Measurements from ENCODE around the gene H2BK1.

Gene H2BK1

DNA sequence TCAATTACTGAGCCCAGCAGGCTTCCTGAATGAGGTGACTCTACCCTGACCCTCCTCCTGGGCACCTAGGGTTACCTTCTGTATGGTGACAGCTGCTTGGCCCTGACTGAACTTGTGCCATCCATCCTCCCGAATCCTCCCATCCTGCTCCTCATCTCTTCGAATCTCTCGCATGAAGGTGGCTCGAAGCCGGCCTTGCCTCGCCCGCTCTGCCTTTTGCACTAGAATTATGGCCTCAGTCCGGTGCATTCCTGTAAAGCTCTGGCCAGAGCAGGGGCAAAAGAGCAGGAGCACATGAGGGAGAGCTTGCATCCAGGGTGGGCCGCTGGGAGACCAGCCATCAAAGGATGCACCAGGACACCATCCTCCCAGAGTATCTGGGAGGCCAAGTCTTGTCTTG lies 7.5 kb downstream of the H2BK1 start:
- DNase-seq (ENCODE audit: low read depth): no peak

DNA sequence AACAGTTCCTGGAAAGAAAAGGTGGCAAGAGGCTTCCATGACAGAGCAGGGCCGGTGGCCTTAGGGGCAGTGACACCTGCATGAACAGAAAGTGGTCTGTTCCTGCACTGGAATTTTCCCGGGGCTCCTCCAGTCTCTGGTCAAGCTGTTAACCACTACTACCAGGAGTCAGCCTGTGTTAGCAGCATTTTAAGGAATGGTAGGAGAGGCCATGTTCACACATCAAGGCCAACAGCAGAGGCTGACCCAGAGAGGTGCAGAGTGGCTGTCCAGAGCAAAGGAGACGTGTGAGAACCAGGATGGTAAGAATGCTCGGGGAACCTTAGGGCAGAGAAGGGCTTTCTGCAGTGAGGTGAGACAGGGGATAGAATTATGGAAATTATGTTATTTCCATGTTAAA lies 8.5 kb downstream of the H2BK1 start:
- no peak for DNase-seq (ENCODE audit: low read depth)

DNA sequence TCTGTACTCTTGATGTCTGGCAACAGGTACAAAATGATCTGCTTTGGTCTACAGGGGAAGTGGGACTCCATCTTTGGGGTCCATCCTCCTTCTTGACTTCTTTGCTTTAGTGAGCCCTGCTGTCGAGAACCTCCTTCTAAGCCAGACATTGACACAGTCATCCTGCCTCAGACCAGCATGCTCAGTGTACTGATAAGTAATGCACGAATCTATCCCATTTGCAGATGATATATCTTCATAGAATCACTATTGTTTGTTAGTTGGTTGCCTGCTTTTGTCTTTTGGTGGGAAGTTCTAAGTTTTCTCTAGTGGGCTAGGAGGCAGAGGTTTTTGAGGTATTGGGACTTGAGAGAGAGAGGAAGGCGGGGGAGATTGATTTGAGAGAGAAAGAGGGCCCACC lies 8.9 kb downstream of the H2BK1 start:
- no peak for DNase-seq (ENCODE audit: low read depth)

DNA sequence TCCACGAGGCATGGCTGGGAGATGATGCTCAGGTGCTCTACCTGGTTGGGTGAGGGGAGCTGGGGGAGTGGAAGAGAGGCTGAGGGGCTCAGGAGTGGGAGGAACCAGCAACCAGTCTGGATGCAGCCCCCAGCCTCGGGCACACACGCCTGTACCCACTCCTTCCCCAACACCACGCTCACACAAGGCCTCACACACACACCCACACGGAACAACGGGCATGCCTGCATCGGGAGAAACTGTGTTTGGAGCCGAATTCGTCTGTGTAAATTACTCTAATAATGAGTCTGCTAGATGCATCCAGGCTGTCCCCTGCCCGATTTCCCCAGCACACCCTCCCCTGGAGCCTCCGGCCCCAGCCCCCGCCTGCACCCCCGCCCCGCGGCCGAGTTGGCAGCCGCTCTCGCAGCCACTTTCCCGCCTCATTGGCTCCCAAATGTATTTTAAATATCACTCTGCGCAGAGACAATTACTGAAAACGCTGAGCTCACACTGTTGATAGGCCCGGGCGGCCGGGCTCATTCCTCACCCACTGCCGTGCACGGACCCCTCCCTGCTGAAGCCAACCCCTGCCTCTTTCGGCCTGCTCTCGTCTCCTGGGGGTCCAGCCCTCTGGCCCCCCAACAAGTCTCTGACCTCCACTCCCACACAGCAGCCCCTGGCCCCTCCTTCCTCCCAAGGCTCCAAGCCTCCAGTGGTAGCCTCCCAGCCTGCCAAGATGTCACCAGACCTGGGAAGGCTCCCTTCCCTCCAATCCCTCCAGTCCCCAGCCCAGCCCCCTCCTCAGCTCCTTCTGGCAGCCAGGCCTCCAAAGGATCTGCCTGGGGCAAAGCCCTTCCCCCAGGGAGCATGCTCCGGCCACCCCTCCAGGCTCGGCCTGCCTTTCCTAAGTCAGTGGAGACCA lies 11.1 kb downstream of the H2BK1 start:
- no peak for DNase-seq (ENCODE audit: low read depth)

DNA sequence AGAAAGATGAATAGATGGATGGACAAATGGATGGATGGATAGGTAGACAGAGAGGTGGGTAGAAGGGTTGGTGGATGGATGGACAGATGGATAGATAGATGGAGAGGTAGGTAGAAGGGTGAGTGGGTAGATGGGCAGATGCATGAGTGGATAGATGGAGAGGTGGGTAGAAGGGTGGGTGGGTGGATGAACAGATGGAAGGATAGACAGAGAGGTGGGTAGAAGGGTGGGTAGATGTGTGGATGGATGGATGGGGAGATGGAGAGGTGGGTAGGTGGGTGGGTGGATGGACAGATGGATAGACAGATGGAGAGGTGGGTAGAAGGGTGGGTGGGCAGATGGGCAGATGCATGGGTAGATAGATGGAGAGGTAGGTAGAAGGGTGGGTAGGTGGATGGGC lies 12.4 kb downstream of the H2BK1 start:
- DNase-seq (ENCODE audit: low read depth): no peak

DNA sequence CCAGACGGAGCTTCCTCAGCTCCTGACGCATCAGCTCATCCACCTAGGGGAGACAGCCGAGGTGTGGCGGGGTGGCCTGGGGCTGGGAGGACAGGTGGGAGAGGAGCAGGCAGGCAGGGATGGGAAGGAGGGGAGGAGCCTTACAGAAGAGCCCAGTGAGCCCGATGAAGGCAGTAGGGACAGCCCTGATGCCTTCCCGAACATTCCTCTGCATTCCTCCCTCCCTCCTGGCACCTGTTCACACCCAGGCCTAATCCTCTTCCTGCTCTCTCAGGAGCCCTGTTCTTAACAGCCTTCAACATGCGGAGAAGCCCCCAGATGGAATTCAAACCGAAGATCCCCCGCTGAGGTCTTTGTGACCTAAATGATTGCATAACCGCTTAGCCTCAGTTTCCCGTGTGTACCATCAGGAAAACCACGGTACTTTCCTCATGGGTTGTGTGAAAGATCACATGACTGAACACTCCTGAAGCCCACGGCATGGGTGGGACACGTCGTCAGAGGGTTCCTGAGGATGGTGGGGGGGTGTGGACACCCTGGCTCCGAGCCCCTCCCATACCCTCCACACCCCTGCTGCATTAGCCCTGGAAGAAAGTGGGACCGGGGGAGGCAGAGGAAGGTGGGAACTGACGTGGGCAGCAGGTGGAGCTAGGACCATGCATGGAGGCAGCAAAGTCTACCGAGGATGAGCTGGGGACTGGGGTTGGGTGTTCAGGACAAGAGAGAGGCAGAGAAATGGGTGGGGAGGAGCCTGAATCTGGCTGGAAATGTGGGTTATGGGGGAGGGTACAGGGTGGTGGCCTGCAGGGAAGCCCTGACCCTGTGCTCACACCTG lies 14.5 kb downstream of the H2BK1 start:
- DNase-seq (ENCODE audit: low read depth): no peak

DNA sequence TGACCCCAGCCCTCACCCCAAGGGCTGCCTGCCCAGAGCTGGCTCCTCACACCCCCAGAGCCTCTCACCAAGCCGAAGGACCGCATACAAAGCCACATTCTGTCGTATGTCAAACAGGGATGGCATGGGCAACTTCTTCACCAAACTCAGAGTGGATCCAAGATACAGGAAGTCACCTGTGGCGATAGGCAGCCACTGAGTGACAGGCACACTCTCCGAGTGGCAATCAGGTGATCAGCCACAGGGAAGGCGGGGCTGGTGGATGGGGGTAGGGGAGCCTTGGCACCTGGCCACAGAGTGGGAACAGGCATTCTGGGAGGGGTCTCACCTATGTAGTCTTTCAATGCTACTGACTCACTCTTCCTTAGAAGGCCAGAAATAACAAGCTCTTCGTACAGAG lies 16.1 kb downstream of the H2BK1 start:
- no peak for DNase-seq (ENCODE audit: low read depth)

DNA sequence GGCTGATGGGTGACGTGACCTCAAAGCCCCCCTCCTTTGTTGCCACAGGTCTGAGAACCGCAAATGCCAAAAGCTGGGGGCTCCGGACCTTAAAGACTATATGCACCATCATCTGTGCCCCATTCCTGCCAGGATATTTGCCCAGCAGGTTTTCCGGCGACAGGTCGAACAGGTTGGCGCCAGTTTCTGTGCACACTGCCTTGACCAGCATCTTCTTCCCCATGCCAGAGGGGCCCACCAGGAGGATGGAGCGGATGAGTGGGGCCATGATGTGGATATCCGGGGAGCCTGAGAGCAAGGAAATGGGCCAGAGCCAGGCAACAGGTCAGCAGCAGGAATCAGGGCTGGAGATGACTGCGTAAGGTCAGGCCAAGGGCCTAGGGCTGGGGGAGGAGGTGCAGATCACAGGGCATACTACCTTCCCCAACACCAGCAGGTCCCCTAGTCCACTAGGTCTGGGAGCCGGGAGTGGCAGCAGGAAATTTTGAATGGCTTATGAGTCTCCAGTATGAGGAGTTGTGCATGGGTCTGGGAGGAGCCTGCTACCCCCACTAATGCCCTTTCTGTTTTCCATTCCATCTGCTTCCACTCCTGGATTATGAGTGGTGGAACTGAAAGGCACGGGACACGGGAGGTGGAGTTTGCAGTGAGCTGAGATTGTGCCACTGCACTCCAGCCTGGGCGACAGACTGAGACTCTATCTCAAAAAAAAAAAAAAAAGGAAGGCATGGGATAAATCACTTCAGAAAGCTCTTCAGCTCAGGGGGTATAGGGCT lies 16.9 kb downstream of the H2BK1 start:
- no peak for DNase-seq (ENCODE audit: low read depth)

DNA sequence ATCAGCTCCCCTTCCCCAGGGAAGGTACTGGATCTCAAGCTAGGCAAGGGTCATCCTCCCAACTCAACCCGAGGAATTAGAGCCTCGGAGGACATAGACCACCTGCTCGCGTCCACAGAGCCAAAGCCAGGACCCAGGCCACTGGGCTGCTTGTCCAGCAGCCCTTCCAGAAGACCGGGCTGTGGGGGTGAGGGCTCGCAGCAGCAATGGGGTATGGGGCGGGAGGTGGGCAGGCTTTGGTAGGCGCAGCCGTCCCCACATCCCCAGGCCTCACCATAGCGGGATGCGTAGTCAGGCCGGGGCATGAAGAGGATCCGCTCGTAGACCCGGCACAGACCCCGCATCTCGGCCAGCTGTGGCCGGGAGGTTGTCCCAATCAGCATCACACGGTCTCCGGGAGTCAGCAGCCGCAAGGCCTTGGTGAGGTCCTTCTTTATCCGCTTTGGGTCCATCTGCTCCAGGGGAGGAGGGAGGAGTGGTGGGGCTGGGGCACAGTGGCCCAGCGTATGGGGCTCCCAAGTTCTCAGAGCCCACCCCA lies 18.2 kb downstream of the H2BK1 start:
- DNase-seq (ENCODE audit: low read depth): no peak

DNA sequence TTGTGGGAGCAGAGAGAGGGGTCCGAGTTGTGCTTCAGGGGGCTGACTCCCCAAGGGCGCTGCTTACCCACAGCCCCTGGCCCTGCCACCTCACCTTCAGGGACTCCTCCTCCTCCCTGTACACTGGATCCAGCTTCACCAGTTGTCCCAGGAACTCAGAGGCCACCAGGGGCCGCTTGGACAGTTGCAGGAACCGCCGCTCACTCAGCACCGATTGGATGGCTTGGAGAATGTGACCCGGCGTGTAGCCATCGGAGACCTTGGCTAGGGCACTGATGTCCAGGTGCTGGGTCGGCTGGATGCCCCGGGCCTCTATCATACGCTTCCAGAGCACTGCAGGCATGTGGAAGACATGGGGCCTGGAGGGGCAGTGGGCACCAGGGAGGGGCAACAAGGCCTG lies 18.7 kb downstream of the H2BK1 start:
- no peak for DNase-seq (ENCODE audit: low read depth)

DNA sequence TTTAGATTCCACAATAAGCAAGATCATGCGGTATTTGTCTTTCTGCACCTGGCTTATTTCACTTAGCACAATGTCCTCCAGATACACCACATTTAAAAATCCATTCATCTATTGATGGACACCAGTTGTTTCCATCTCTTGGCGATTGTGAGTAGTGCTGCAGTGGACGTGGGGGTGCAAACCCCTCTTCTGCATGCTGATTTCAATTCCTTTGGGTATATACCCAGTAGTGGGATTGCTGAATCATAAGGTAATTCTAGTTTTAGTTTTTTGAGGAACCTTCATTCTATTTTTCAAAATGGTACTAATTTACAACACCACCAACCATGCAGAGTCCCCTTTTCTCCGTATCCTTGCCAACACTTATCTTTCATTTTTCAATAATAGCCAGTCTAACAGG lies 21.2 kb downstream of the H2BK1 start:
- no peak for DNase-seq (ENCODE audit: low read depth)

DNA sequence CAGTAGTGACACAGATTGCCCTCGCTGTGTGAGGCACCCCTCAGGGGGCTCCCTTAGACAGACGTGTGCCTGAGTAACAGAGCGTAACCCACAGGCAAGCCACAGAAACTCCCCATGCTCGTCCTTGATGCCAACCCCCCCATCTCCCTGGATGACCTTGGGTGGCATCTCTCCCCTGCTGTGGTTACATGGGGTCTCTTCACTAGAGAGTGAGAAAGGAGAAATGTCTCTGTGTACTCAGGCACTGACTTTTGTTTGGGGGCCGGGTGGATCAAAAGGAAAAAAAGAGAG lies 22.1 kb downstream of the H2BK1 start:
- no peak for DNase-seq (ENCODE audit: low read depth)

DNA sequence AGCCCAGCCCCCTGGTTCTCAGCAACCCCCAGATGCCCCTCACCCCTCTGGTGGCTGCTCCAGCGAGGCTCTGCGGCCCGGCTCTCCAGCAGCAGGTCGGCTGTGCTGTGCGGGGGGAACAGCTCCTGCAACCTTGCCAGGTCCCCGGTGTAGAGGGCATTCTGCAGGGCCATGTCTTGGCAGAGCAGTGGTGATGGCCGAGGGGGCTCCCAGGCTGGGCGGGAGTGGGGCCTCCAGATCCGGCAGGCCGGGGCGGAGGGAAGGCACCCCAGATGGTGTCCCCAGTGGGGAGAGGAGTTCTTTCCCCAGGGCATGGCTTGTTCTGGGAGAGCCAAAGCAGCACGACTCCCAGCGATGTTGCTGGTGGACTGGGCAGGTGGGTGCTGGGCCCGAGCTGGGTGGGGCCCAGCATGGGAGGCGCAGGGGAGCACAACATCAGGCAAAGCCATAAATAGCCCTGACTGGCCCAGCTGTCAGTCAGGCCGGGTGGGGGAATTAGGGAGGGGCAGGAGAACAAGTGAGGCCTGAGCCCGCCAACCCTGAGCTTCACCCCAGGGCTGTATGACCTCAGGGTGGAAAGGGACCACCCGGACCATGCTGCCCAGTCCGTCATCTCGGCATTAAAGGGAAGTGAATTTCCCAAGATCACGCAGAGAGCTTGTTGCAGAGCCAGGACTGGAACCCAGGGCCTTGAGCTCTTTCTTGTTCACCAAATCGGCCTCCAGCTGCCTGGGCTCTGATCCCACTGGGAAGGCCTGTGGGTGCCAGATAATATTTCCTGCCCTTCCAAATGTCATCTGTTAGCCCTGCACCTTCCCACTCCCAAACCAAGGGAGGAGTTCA lies 22.7 kb downstream of the H2BK1 start:
- no peak for DNase-seq (ENCODE audit: low read depth)

DNA sequence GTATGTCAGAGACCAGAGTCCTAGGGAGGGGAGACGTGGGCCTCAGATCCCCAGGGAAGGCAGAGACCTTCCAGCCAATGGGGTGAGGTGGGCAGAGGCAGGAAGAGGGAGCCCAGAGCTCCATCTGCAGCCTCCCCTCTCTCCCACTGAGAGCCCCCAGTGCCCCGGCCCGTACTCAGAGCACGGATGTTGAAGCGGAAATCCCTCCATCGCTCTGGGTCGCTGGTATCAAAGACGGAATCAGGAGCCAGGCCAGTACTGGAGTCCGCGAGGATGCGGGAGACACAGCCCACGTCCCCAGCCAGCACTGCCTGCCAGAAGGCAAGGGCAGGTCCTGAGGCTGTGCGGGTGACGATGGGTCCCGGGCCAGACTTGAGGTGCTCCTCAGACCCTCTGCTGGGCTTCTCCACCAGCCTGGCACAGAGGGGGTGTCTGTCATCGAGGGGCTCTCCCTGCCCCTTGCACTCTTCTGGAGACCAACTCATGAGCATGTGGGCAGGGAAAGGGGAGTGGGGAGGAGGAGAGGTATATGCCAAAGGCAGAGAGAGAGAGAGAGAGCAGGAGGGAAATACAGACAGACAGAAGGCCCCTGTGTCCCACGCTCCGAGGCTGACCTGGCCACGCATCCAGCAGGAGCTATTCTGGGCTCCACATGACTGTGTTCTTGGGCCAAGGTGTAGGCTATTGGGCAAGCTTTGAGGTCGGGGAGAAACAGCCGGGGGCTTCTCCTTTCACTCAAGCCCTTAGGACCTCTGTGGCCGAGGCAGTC lies 23.5 kb downstream of the H2BK1 start, which contains the start of gene ASB10:
Gene ASB10, minus strand, starts transcription at position 611 of the 769 bp plus-strand sequence. Its CDS starts 120 bp downstream, at position 491.
- no peak for DNase-seq (ENCODE audit: low read depth)

DNA sequence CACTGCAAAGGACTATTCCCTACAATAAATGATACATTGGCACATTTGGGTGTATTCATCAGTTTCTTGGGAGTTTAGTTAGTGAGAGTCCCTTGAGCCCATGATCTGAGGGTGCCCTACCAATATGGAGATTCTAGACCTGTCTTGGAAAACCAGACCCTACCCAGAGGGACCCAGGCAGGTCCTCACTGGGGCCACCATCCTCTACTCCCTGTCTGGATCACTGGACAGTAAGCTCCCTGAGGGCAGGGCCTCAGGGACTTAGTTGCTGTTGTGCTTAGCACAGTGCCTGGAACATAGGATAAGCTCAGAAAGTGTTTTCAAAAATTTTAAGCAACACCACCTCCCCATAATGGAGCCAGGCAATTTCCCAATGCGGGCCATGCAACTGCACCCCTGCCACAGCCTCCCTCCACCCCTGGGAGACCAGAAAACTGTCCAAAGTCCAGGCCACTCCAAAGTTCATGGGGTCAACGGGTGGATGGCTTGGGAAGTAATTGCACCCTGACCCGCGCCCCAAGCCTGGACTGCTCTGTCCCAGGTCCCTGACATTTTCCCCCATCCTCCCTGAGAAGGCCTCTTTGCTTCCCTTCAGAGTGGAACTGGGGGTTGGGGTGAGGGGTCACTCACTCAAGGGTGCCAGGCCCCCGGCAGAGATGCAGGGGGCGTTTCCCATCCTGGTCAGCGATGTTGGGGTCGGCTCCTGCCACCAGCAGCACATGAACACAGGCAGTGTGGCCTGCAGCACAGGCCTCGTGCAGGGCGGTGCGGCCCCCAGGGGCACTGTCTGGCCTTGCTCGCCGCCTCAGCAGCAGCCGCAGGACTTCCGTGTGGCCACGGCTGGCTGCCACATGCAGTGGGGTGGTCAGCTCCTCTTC lies 24.3 kb downstream of the H2BK1 start:
- no peak for DNase-seq (ENCODE audit: low read depth)

DNA sequence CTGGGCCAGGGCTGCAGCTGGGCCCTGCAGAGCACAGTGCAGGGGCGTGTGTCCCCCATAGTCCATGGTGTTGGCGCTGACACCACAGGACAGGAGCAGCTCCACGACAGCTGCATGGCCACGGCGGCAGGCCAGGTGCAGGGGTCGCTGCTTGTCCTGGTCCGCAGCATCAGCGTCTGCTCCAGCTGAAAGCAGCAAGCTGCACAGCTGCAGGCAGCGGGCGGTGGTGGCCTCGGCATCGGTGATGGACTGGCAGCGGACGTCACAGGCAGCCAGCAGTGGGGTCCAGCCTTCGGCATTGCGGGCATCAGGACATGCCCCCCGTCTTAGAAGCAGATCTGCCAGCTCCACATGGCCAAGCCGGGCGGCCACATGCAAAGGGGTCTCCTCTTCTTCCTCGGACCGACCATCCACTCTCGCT lies 29.3 kb downstream of the H2BK1 start:
- no peak for DNase-seq (ENCODE audit: low read depth)

DNA sequence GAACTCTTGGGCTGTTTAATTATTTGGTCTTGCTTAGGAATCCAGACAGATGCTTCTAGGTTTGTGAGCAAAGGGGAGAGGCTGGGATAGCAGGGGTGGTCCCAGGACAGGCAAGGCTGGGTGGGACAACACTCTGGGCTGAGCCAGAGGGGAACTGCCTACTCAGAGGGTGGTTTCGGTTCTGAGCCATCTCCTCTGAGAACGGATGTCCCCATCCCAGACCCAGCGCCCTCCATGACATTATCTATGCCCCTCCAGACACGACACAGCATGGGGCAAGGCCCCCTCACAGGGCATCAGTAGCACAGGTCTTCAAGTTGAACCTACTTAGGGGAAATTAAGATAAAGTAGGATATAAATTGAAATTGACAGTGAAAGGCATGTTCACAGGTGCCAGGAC lies 30.3 kb downstream of the H2BK1 start:
- no peak for DNase-seq (ENCODE audit: low read depth)

DNA sequence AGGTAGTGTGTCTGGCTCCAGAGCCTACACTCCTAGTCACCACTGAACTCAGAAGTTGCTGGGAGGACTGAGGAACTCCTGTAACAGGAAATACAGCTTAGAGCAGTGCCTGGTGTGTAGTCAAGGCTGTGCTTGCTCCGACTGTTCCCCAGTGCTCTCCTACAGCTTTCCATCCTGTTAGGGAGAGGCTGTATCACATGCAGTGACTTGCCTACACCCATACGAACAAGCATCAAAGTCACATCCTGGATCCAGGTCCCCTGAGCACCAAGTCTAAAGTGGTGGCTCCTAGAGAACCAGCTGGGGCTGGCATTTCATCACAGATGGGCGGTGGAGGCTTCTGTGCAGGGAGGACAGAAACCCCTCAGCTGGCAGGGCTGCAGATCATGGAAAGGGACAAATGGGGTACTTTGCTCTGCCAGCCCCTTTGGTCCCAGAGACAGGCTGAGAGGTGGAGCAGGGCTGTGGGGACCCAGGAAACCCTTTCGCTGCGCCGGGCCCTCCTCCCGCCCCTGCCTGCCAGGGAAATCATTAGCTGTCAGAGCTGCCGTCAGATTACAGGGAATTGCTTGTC lies 30.9 kb downstream of the H2BK1 start:
- no peak for DNase-seq (ENCODE audit: low read depth)

DNA sequence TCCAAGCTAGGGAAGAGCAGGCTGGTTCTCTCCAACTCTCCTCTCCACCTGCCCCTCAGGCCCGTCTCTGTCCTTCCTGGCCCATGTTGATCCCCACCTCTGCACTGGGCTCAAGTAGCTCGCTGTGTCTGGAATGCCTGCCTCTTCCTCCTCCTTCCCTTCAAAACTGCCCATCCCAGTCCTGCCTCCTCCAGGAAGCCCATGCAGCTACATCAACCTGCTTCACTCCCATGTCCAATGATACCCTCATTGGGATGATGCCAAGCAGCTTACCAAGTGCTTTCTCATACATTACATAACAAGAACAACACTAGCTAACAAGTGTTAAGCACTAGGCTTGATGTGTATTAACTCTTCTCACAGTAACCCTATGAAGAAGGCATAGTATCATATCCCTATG lies 31.5 kb downstream of the H2BK1 start:
- no peak for DNase-seq (ENCODE audit: low read depth)
